WERI-Rb-1 (cell line): ENCODE data around the gene ZNF691.

Experiments used
- DNase-seq: peaks from one replicate; pipeline ENCODE4 v3.0.0-alpha.2; 2020
- H3K27ac ChIP-seq: fragments of 250-450 bp; sonication (Bioruptor Pico); 2 replicates; pipeline ENCODE4 v1.5.1; 2020; ENCODE audit warnings: mild to moderate bottlenecking, moderate library complexity
- H3K27me3 ChIP-seq: fragments of 250-450 bp; sonication (Bioruptor Pico); 2 replicates; pipeline ENCODE4 v1.5.1; 2021; ENCODE audit warnings: mild to moderate bottlenecking, low read depth, moderate library complexity; ENCODE audit not compliant: insufficient read depth, severe bottlenecking
- H3K36me3 ChIP-seq: fragments of 250-450 bp; sonication (Bioruptor Pico); 2 replicates; pipeline ENCODE4 v1.5.1; 2020; ENCODE audit warnings: mild to moderate bottlenecking, moderate library complexity
- H3K4me3 ChIP-seq: 2 replicates; pipeline ENCODE4 v1.5.1; 2011; ENCODE audit warnings: low read depth, mild to moderate bottlenecking, control low read depth, low read length
- H3K9me3 ChIP-seq: fragments of 250-450 bp; sonication (Bioruptor Pico); 2 replicates; pipeline ENCODE4 v1.5.1; 2021; ENCODE audit warnings: mild to moderate bottlenecking, moderate library complexity; ENCODE audit not compliant: severe bottlenecking
- TF ChIP-seq, protein P1 (sequence below): IDR thresholded peaks from 2 replicates; pipeline ENCODE4 v1.5.1; 2011; ENCODE audit warnings: low read depth, mild to moderate bottlenecking, control low read depth, inconsistent platforms, low read length

The ZNF691 gene

DNA sequence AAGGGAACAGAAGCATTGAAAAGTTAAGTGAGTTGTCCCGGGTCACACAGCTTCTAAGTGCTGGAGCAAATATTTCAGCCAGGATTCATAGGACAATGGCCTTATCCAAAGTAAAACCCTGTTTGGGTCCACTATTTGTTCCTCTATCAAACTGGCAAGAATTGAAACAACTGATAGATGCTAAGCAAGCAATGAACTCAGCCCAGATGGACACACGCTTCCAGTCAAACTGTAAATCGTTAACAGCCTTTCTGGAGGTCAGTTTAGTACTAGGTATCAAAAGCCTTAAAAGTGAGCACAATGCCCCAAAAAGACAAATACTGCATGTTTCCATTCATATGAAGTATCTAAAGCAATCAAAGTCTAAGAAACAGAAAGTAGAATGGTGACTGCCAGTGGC lies 28.4 kb upstream of the ZNF691 start:
- TF ChIP-seq, protein P1, sequence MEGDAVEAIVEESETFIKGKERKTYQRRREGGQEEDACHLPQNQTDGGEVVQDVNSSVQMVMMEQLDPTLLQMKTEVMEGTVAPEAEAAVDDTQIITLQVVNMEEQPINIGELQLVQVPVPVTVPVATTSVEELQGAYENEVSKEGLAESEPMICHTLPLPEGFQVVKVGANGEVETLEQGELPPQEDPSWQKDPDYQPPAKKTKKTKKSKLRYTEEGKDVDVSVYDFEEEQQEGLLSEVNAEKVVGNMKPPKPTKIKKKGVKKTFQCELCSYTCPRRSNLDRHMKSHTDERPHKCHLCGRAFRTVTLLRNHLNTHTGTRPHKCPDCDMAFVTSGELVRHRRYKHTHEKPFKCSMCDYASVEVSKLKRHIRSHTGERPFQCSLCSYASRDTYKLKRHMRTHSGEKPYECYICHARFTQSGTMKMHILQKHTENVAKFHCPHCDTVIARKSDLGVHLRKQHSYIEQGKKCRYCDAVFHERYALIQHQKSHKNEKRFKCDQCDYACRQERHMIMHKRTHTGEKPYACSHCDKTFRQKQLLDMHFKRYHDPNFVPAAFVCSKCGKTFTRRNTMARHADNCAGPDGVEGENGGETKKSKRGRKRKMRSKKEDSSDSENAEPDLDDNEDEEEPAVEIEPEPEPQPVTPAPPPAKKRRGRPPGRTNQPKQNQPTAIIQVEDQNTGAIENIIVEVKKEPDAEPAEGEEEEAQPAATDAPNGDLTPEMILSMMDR: no peak
- H3K27me3 ChIP-seq: no peaks in the 10 kb centered on the region
- H3K36me3 ChIP-seq: peaks cover 11% of the 10 kb centered on the region
- H3K9me3 ChIP-seq: no peaks in the 10 kb centered on the region
- DNase-seq: no peak
- H3K4me3 ChIP-seq: no peak overlapping the region; the same call in 1 of the 2 replicates
- no peak overlapping the region for H3K27ac ChIP-seq

GRCh38 chr1:42820813-42821212 lies 25.6 kb upstream of the ZNF691 start:
- no peak for DNase-seq
- TF ChIP-seq, protein P1: no peak
- Histone ChIP-seq H3K36me3 (no peaks in the 10 kb centered on the region; the same call in 1 of the 2 replicates), H3K27me3 (no peaks in the 10 kb centered on the region), H3K4me3 (no peak overlapping the region), H3K27ac (no peak overlapping the region), H3K9me3 (no peaks in the 10 kb centered on the region)

GRCh38 chr1:42821690-42822089 lies 24.7 kb upstream of the ZNF691 start:
- Histone ChIP-seq H3K9me3 (no peaks in the 10 kb centered on the region), H3K36me3 (no peaks in the 10 kb centered on the region), H3K27ac (no peak overlapping the region), H3K27me3 (no peaks in the 10 kb centered on the region), H3K4me3 (no peak overlapping the region)
- no peak for DNase-seq
- TF ChIP-seq, protein P1: no peak

GRCh38 chr1:42822800-42823392 lies 23.5 kb upstream of the ZNF691 start:
- no peaks in the 10 kb centered on the region for H3K27me3 ChIP-seq
- no peaks in the 10 kb centered on the region for H3K9me3 ChIP-seq
- TF ChIP-seq, protein P1: no peak
- no peak for DNase-seq
- H3K36me3 ChIP-seq: no peaks in the 10 kb centered on the region
- H3K4me3 ChIP-seq: no peak overlapping the region
- H3K27ac ChIP-seq: no peak overlapping the region

- H3K9me3 ChIP-seq: no peaks in the 10 kb centered on the region
- H3K27me3 ChIP-seq: no peaks in the 10 kb centered on the region
- H3K27ac ChIP-seq: no peak overlapping the region
- DNase-seq: no peak
- no peak overlapping the region for H3K4me3 ChIP-seq
- TF ChIP-seq, protein P1: no peak
- H3K36me3 ChIP-seq: no peaks in the 10 kb centered on the region
Measured at GRCh38 chr1:42824481-42825035, 21.9 kb upstream of the ZNF691 start.
